HG02588 (cell line): ENCODE measurements around the gene TSSK6.
"Not testable (repeated sequence)": the region's sequence is repeated elsewhere in the genome, so short reads cannot be mapped to it uniquely, and the experiment has no call there.

Experiments used
- ATAC-seq: cut with Tn5 transposase; IDR thresholded peaks from one replicate; pipeline ENCODE4 v1.9.1; 2021; ENCODE audit warnings: mild to moderate bottlenecking, moderate library complexity; ENCODE audit not compliant: unreplicated experiment

The TSSK6 gene

DNA sequence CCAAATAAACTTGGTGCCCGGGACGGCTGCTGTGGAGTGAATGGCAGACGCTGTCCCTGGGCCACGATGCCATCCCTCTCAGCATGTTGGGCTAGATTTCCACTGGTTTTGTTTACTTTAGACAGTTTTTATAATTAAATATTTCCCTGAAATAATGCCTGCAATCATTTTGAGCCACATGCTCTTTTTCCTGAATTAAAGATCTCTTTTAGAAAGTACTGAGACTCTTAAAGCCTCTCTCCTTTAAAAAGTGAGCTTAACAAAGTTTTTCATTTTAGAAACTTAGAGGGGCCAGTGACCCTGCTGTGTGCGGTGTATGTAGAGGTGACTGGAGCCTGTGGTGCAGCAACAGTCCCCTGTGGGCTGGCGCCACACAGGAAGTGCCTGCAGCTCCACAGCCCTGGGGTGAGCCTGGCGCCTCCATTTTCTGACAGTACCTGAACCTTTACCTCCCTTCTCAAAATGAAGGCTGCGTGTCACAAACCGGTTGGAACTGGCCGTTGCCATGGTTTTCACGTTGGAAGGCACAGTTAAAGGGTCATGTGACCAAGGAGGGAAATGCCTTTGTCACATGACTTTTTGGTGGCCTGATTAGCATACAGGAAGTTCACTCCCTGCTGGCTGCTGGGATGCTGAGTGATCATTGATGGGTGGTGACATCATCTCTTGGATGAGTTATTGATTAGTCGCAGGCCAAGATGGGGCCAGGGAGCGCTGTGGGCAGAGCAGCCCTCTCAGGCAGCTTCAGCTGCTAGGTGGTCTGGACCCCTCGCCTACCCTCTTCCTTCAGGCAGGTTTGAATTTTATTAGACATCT, 26.3 kb downstream of the TSSK6 start:
- peak; percentile 52 for ATAC-seq

DNA sequence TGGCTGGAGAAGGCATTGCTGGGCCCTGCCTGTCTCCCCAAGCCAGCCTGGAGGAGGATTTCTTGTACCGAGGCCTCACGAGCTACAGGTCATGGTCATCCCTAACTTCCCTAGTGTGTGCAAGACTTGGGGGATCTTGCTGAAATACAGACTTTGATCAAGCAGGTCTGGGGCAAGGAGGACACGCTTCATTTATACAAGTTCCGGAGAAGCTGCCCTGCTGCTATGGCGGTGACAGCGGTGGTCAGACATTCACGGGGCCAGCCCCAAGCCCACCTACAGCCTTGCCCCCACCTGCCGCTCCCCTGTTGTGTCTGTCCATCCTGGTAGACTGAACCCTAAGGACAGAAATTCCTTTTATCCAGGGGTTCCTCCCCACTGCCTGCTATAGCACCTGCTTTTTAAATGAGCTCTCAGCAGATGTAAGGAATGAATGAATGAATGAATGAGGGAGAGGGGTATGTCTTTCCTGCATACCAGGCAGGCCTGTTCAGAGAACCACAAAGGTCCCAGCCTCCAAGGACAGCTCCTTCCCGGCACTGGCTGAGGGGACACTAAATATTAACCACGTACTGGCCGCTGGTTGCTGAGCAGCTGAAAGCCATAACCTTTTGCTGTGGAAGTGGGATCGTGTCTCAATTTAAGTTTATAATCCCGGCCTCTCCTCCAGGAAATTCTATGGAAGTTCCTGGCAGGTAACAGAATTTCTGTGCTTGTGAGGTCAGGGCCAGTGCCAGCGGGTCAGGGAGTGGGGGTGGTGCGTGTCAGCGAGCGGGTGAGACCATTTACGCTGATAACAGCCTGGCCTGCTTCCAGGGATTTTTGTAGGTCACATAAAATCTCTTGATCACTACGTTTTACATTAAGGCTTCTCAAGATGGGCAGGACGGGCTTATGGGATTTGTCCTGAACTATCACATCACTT, 27.1 kb downstream of the TSSK6 start:
- ATAC-seq = no peak

DNA sequence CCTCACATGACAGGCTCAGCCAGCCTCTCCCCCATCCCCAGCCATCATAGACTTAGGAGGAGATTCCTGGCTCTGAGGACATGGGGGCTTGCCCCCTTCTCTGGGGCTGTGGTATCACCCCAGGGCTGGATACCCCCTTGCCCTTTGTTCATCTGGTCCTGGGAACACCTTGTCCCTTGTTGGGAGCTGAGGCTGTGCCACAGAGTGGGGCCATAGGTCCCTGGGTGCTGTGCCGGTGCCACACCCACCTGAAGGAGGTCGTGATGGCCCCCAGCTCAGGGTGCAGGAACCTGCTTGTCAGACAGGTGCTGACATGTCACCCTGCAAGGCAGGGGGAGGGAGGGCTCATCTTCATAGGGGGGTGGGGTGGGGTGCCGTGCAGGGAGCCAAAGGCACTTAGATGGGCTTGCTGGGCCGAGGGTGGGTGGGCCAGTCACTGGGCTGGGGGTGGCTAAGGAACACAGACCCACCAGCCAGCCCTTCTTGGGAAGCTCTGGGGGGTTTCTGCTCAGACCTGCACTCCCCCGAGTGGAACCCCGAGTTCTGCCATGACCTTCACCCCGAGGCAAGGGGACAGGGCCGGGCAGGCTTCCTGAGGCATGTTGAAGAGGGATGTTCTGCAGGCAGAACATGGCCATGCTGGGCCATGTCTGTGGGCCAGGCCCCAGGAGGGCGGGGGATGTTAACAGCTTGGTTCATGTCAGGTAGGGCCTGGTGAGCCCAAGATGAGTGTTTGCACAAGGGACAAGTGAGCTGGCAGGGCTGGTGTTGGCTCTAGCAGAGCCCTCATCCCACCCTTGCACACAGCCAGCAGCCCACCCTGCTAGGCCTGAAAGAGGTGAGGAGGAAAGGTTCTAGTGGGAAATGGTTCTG, 28.0 kb downstream of the TSSK6 start:
- no peak for ATAC-seq

DNA sequence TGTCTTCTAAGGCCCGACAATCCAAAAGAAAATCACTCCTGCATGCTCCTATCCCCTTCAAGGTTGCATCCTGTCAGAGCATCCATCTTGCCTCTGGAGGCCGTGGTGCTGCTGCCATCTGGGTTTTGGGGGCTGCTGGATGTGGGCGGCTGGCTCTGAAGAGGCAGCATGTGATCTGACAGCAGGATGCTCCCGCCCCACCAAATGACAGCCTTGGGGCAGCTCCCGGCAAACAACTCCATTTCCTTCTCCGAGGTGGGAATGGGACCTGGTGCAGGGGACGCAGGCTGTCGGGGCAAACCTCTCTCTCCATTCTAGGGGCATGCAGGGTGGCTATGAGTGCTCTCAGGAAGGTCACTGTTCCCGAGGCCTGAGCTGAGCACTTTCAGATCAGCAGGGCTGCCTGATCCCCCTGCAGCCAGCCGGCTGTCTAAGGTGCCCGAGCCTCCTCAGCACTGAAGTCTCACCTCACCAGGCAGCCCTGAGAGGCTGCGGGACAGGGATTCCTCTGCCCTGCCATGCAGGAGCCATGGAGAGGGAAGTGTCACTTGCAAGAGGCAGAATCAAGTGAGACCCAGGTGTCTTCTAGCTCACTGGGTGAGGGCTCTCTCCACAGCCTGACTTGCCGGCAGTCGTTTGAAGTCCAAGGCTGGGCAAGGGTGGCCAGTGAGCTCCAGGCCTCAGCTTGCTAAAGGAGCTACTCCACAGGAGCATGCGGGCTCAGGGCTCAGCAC, 28.8 kb downstream of the TSSK6 start:
- ATAC-seq = no peak

DNA sequence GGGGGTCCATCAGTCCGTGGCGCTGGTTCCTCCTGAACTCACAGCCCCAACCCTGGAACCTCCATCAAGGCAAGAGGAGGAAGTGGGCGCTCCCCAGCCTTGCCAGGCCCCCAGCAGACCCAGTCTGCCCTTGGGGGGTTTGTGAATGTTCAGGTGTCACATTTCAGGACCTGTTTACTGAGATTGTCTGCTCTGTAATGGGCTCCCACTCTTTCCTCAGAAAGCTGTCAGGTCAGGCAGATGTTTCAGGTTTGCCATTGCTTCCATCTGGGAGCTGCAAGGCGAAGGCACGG, 29.4 kb downstream of the TSSK6 start:
- ATAC-seq = no peak

DNA sequence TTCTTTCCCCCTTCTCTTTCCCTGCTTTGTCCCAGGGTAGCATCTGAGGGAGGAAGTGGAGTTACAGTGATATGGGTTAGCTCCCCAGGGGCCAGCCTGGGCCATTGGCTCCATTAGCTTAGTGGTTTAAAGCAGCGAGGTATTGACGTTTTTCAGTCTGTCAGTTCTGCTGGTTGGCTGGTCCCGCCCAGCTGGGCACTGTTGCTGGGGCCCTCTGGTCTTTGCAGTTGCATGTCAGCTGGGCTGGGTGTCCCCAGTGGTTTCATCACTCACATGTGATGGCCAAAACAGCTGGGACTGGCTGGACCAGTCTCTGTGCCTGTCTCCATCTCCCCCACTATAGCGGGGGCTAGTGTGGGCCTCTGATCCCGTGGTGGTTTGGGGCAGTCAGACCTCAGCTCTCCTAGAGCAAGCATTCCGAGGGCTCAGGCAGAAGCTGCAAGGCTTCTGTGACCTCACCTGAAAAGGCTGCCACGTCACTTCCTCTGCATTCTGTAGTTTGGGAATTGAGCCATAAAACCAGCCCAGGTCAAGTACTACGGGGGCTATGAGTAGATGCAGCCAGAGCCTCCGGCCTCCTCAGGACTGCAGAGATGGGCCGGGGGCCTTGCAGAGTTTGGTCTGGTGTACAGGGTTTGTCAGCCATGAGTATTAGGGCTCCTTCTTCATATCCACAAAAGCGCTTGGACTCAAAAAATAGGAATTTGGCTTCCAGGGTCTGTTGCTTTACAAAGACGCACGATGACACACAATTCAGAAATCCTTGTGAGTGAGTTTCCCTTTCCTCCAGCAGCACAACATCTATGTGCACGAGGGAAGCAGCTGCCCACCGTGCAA, 30.0 kb downstream of the TSSK6 start:
- ATAC-seq = no peak

DNA sequence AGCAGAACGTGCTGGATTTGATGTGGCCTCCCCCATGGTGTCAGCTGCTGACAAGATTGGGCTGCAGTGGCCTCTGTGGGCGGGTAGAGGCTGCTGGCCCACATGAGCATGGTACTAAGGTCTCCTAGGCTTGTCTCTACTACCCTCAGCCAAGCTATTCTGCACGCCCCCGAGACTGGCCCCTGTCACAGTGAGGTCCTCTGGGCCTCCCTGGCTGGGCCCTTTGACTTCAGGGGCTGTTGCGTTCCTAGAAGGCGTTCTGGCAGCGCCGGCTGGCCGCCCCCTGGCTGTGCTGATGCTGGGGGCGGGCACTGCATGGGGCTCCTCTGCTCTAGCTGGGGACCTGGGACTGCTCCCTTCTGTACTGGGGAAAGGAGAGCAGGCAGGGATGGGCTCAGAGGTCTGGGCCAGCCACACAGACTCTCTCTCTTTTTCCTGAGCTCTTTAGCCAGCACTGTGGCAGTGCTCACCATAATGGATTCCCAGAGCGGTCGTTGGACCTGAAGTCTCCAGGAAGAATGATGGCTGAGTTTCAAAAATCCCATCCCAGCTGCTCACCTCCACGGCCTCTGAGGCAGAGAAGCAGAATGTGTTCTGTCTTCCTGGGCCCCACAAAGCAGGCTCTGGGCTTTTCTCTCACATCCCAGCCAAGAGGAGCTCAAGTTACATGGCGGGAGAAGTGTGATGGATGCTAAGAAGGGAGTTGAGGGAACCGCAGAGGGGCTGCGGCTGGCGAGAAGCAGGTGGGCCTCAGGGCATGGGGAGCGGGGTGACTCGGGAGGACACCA, 32.3 kb downstream of the TSSK6 start:
- no peak for ATAC-seq

DNA sequence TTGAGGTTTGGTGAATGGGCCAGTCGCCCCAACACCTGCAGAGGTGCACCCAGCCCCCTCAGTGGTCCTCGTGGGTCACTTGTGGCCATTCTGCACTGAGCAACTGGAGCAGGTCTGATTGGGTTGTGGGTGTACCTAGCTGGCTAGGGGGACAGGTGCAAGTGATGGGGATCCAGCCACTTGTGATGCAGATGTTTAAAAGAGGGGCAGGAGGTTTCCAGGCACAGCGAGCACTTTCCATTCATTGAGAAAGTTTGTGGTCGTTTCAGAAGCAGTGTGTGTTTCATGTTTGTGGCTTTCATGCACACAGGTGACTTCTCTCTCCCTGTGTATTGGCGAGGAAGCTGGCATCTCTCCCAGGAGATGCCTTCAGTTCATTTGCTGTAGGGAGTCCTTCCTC, 34.7 kb downstream of the TSSK6 start:
- ATAC-seq = no peak

DNA sequence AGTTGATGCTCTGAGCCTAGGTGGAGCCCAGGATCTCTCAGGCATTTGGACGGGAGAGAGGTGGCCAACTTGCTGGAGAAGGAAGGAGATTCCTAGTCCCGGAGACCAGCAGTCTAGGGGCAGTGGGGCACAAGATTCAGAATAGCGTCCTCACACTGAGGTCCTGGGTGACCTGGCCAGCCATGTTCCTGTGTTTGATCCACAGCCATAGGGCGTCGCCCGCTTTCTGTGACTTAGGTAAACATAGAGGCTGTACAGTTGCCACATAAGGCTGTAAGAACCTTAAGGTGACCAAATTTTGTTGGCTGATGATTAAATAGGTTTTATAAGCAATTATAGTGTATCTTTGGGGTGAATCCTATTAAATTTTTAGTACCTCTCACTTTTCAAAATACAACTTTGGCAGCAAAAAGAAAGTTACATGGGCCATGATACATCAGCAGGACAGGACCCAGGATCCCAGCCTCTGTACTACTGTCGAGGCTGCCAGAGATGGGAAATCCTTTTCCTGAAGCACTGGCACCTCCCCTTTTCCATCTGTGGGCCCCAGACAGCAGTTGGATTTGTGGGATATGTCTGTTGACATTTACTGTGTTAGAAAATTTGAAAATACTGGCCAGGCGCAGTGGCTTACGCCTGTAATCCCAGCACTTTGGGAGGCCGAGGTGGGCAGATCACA, 37.5 kb downstream of the TSSK6 start:
- no peak for ATAC-seq

DNA sequence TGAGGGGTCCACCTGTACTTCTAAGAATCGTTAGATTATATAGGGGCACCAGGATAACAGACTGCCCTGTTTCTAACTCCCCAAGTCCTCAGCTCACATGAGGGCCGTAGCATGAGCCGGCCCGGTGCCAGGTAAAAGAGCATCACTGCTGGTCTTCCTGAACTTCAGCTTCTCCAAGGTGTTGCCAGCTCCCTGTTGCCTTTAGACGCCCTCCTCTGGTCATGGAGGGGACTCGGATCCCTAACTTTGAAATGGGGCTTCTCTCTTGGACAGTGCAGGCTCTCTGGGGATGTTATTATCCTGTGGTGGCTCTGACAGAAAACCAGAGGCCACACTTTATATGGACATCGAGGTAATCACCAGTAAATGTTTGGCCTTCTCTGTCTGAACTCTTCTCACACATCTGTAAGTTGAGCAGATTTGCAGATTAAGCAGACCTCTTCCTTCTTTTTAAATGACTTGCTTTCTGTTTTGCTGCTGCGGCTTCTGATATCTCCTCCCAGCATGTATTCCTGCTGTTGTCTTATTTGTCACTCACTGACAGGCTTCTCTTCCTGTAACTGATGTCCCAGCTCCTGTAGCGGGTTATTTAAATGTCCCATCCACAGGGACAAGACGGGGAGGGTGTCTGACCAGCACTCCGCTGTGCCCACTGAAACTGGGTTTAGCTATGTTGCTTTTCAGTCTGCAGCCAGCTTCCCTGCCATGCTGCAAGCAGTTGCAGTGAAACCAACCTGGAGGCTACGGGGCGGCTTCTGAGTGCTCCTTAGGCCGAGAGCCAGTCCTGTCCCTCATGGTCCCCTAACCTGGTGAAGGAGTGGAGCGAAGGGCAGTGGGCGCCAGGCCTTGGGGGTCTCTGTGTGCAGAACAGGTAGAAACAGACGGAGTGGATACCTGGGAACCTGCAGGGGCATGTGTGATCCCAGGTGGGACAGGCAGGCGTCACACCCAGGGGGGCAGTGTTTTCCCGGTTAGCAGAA, 39.2 kb downstream of the TSSK6 start:
- no peak for ATAC-seq

DNA sequence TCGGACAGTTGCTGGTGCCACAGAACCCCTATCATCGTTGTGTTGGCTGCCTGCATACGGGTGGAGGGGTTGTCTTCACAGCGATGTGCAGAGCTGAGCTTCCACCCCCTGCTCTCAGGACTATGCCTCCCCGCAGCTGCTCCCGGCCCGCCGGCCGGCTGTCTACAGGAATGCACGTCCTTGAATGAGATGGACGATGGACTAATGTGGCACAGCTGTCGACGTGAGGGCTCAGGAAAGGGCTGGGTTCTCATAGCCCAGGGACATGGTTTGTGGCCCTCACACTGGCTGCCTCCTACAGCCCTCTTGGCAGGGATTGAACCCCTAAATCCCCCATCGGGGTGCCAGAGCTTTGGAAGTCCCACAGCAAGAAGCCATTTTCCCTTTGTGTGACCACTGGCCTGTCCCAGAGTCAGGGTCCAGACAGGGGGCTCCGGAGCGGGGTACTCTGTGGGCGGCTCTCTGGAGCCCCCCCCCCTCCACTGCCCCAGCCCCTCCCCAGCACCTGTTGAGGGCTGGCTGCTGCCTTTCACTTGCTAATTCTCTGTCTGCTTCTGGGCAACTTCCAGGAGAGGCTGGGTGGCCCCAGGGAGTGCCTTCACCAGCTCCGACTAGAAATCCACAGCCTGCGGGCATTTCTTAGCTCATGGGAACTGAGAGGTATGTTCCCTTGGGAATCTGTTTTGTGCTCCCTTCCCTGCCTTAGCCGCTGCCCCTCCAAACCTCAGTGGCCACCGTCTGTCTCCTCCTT, 40.2 kb downstream of the TSSK6 start:
- no peak for ATAC-seq

DNA sequence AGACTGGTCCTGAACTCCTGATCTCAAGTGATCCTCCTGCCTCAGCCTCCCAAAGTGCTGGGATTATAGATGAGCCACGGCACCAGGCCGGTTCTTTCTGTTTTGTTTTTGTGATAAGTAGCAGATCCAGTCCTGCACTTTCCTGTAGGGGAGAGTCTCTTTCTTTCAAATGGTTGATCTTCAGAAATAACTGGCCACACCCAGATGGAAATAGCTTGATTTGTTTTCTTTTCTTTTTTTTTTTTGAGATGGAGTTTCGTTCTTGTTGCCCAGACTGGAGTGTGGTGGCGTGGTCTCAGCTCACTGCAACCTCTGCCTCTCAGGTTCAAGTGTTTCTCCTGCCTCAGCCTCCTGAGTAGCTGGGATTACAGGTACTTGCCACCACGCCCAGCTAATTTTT, 43.2 kb downstream of the TSSK6 start:
- ATAC-seq = not testable (repeated sequence)

DNA sequence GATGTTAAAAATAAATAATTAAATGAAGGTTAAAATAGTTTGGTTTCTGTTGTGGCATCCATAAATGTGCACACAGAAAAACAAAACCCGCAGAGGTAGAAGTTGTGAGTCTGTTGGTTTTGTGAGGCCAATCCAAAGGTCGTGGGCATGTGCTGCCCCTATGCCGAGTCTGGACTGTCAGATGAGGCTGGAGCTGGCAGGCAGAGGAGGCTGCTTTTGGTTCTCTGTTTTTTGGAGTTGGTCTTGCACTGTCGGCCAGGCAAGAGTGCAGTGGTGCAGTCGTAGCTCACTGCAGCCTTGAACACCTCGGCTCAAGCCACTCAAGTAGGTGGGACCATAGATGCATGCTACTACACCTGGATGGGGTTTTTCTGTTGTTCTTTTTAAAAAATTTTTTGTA, 43.7 kb downstream of the TSSK6 start:
- no peak for ATAC-seq

DNA sequence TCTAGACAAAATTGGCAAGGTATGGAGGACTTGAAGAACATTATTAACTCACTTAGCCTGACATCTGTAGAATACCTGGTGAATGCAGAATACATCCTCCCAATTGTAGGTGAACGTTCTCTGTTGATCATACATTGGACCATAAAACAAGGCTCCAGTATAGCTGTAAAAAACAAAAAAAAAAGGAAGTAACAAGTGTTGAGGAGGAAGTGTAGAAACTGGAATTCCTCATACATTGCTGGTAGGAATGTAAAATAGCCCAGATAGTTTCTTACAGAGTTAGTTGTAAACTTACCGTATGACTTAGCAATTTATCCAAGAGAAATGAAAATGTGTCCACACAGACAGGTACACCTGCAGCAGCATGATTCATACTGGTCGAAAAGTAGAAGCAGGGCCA, 44.8 kb downstream of the TSSK6 start:
- no peak for ATAC-seq

DNA sequence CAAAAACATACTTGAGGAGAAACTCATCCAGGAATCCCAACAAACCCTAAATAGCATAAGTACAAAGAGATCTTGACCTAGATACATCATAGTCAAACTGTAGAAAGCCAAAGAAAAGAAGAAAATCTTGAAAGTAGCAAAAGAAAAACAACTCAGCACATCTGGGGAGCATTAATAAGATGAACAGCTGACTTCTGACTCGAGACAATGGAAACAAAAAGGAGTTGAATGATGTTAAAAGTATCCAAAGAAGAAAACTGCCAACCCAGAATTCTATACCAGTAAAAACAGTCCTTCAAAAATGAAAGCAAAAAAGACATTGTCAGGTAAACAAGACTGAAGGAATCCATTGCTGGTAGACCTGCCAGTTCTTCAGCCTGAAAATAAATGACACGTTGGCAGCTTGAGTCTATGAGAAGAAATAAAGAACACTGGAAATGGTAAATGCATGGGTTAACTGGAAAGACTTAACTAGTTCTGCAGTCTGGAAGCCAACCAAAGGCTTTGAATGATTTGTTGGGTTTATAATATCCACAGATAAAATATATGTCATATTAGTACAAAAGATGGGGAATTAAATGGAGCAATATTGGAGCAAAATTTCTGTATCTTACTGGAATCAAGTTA, 46.8 kb downstream of the TSSK6 start:
- ATAC-seq = no peak

DNA sequence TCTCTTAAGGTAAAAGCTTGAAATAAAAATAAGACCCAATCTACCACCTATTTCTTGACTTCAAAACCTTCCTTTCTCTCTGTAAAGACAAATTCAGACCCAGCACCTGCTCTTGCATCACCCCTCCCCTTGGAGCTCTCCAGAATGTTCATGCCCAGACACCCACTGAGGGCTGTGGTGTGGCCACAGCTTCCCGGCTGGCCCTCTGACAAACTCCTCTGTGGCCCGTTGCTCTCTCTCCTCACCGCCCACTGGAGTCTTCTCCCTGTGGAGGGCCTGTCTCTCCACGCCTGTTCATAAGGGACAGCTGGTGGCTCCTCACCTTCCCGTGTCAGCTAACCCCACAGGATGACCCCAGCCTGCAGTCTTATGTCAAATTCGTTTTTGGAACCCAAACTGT, 49.1 kb downstream of the TSSK6 start:
- no peak for ATAC-seq
